ENCODE measurements around the gene DNA2.
"Not testable (repeated sequence)": the region's sequence is repeated elsewhere in the genome, so short reads cannot be mapped to it uniquely, and the experiment has no call there.

DNA2 gene, protein sequence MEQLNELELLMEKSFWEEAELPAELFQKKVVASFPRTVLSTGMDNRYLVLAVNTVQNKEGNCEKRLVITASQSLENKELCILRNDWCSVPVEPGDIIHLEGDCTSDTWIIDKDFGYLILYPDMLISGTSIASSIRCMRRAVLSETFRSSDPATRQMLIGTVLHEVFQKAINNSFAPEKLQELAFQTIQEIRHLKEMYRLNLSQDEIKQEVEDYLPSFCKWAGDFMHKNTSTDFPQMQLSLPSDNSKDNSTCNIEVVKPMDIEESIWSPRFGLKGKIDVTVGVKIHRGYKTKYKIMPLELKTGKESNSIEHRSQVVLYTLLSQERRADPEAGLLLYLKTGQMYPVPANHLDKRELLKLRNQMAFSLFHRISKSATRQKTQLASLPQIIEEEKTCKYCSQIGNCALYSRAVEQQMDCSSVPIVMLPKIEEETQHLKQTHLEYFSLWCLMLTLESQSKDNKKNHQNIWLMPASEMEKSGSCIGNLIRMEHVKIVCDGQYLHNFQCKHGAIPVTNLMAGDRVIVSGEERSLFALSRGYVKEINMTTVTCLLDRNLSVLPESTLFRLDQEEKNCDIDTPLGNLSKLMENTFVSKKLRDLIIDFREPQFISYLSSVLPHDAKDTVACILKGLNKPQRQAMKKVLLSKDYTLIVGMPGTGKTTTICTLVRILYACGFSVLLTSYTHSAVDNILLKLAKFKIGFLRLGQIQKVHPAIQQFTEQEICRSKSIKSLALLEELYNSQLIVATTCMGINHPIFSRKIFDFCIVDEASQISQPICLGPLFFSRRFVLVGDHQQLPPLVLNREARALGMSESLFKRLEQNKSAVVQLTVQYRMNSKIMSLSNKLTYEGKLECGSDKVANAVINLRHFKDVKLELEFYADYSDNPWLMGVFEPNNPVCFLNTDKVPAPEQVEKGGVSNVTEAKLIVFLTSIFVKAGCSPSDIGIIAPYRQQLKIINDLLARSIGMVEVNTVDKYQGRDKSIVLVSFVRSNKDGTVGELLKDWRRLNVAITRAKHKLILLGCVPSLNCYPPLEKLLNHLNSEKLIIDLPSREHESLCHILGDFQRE

DNA sequence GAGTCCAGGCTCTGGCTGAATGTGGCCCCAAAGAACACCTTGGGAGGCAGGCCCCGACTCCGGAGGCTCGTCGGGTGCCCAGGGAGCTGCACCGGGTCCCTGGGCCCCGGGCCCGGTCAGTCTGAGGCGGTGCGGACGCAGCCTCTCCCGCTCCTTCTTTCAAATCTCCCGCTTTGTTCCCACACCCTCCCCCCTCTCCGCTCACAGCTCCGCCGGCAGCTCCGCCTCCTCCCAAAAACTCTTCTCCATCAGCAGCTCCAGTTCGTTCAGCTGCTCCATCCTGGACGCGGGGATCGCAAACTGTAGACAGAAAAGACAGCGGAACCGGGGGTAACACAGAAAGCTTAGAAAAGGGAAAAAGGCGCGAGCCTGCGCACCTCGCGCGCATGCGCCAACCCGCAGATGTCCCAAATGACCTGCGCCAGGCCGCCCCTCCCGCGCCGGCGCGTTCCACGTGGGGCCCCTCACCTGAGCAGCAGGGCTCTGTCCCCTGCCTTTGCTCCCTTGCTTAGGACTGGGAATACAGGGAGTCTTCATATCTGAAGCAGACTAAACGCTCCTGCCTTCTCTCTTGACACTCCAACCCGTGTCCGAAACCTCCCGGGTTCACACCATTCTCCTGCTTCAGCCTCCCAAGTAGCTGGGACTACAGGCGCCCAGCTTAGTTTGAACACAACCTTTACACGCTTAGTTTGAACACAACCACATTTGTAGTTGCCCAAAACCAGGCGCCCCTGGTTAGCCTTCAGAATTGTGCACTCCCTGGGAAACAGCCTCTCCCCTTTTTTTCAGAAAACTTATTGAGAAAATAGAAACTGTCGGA is at the start of gene DNA2:
Gene DNA2 (minus strand): TSS at position 388 of the 823 bp plus-strand sequence. CDS start 109 bp downstream, at position 279.
- peak within 1 kb of the TSS; percentile 91 for H3K4me3 ChIP-seq (ENCODE audit: low read length)
- no peak for TF ChIP-seq CTCF (conservative IDR thresholded peaks at IDR 0.05; ENCODE audit: low read depth, low read length)
- DNase-seq (ENCODE audit: low read depth): peak; percentile 11

DNA sequence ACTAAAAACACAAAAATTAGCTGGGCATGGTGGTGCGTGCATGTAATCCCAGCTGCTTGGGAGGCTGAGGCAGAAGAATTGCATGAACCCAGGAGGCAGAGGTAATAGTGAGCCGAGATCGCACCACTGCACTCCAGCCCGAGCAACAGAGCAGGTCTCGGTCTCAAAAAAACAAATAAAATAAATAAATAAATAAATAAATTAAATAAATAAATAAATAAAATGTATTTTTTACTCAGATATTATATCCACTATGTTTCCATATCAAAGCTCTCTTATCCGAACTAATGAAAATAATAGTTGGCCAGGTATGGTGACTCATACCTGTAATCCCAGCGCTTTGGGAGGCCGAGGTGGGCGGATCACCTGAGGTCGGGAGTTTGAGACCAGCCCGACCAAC is 46.8 kb upstream of the DNA2 start:
- not testable (repeated sequence) for DNase-seq (ENCODE audit: low read depth); H3K4me3 ChIP-seq (ENCODE audit: low read length)

DNA sequence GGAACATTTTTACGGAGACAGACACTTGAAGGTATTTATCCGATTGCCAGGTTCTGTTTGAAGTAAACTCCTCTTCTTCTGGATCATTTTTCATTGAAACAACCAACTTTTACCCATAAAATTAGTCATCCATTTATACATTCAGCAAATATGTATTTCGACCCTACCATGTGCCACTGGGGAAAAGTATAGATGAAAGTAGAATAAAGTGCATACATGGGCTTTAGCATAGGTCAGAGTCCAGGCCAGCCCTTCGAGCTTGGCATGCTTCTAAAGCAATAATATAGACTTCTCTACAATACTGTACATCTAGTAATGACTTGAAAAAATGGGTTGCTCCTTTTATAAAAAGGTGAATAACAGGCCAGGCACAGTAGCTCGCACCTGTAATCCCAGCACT is 45.4 kb upstream of the DNA2 start:
- no peak for DNase-seq (ENCODE audit: low read depth)
- TF ChIP-seq CTCF (conservative IDR thresholded peaks at IDR 0.05; ENCODE audit: low read depth, low read length): no peak
- H3K4me3 ChIP-seq (ENCODE audit: low read length): no peak overlapping the region

- no peak for DNase-seq (ENCODE audit: low read depth)
- H3K4me3 ChIP-seq (ENCODE audit: low read length): no peak overlapping the region
- TF ChIP-seq CTCF (conservative IDR thresholded peaks at IDR 0.05; ENCODE audit: low read depth, low read length): no peak
These were observed 45.0 kb upstream of the DNA2 start for GRCh38 chr10:68516766-68517165.

GRCh38 chr10:68516216-68516615 is 44.4 kb upstream of the DNA2 start:
- H3K4me3 ChIP-seq (ENCODE audit: low read length); DNase-seq (ENCODE audit: low read depth): not testable (repeated sequence)

DNA sequence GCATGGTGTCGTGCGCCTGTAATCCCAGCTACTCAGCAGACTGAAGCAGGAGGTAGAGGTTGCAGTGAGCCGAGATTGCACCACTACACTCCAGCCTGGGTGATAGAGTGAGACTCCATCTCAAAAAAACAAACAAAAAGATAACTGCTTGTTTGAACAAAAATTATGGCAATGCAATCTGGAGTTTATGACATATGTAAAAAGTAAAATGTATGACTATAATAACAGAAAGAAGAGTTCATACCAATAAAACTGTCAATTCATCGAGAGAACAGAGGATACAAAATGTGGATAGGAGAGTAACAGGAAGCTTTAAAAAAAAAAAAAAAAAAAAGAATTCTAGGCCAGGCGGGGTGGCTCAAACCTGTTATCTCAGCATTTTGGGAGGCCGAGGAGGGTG is 36.3 kb upstream of the DNA2 start:
- no peak overlapping the region for H3K4me3 ChIP-seq (ENCODE audit: low read length)
- TF ChIP-seq CTCF (conservative IDR thresholded peaks at IDR 0.05; ENCODE audit: low read depth, low read length): no peak
- DNase-seq (ENCODE audit: low read depth): no peak

DNA sequence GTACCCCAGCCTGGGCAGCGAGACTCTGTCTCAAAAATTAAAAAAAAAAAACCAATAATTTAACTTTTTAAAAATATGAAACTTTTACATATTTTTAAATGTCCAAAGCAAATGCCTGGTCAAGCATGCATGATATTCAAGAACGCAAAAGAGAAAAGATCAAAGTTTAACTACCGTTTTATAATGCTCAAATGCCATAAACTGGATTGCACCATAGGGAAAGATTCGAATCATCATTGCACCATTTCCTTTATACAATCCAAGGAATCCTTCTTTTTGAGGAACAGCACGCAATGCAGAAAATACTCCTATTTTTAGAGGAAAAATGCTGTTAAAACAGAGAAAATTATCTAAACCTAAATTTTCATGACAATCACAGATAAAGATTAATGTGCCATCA is 34.6 kb upstream of the DNA2 start:
- DNase-seq (ENCODE audit: low read depth): no peak
- H3K4me3 ChIP-seq (ENCODE audit: low read length): no peak overlapping the region
- no peak for TF ChIP-seq CTCF (conservative IDR thresholded peaks at IDR 0.05; ENCODE audit: low read depth, low read length)
